HG02798 (cell line): ENCODE measurements around the gene PLEKHH1.
A peak's percentile ranks its signal among the peaks of the same experiment; 100 is the strongest.

ENCODE experiments used
- ATAC-seq: cut with Tn5 transposase; IDR thresholded peaks from one replicate; pipeline ENCODE4 v1.9.1; 2021; ENCODE audit warnings: mild to moderate bottlenecking; ENCODE audit not compliant: unreplicated experiment, poor library complexity

PLEKHH1 gene

DNA sequence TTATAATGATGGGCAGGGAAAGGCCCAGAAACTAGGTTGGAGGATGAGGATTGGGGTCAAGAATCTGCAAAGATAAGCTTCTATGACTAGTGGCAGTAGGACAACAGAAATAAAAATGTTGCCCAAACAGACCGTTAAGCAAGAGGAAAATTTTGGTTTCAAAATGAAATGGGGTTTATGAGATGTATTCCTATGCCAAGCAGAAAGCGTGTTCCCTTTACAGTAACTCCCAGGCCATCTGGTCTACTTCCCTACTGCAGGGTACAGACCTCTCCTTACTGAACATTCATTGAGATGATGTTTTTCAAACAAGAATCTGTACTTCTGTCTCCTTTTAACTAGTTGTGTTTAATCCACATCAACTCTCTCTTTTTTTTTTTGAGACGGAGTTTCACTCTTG, 24.1 kb upstream of the PLEKHH1 start:
- ATAC-seq, result no peak

DNA sequence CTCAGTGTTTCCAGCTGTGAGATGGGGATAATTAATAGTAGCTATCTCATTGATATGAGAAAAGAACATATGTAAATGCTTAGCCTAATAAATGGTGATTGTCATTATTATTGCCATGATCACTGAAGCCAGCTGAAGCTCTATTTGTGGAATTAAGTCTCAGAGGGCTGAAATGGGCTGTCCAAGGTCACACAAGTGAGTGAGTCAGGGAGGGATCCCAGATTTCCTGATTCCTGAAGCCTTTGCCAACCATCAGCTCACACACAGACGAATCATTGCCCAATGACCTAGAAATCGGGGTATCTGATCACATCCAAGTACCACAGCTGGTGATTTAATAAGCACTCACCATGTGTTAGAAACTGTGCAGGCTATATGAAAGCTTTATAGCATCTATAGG, 23.0 kb upstream of the PLEKHH1 start:
- ATAC-seq, result no peak

DNA sequence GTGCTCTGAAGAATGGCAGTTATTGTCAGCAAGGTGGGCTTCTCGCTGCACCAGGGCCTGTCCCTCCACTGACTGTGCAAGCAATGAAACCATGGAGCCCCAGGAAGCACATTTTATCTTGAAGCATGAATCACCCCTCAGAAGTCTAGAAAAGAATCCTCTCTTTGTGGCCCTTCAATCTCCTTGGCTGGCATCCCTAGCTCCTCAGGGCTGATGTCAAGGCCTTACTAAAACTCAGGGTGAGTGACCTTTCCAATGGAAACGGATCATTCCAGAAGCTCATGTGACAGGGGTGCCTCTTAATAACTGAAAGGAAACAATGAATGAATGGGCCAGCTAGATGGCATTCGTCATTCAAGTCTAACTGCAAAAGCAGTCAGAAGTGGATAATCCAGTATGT, 22.3 kb upstream of the PLEKHH1 start:
- no peak for ATAC-seq

DNA sequence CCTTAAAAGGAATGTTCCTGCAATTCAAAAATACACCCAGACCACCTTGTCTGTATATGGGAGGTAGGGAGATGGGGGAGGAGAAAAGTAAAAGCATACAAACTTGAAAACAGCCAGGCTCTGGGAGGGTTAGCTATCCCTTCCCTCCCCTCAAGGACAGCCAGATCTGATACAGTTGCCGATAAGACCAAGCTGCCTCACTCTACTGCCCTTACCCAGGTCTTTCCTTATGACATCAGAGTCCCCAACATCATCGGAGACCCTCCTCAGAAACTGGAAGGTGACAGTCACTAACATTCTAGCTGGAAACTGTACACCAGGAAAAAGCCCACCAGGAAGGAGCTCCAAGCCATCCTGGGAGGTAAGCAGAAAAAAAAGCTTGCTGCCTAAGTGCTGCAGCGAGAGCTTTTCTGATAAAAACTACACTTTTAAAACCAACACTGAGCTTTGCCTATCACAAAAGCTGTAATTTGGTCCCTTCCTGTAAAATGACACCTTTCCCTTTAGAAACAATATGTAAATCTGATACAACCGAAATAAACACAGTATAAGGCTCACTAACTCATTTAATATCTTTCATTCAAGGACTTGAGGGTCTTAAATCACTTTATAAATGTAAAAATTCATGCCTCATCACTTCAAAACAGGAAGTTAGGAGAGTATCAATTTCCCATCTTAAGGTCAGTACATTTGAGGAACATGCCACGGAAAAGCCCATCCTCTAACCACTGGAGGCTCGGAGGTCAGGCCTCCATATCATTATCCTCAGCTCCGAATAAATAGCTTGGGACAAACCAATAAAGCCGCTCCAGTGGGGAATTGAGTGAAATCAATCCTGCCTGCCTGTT, 20.4 kb upstream of the PLEKHH1 start:
- no peak for ATAC-seq

GRCh38 chr14:67513631-67514108, 19.4 kb upstream of the PLEKHH1 start:
- ATAC-seq, result no peak

- ATAC-seq, result no peak
Observed at GRCh38 chr14:67514203-67514607, 18.9 kb upstream of the PLEKHH1 start.

DNA sequence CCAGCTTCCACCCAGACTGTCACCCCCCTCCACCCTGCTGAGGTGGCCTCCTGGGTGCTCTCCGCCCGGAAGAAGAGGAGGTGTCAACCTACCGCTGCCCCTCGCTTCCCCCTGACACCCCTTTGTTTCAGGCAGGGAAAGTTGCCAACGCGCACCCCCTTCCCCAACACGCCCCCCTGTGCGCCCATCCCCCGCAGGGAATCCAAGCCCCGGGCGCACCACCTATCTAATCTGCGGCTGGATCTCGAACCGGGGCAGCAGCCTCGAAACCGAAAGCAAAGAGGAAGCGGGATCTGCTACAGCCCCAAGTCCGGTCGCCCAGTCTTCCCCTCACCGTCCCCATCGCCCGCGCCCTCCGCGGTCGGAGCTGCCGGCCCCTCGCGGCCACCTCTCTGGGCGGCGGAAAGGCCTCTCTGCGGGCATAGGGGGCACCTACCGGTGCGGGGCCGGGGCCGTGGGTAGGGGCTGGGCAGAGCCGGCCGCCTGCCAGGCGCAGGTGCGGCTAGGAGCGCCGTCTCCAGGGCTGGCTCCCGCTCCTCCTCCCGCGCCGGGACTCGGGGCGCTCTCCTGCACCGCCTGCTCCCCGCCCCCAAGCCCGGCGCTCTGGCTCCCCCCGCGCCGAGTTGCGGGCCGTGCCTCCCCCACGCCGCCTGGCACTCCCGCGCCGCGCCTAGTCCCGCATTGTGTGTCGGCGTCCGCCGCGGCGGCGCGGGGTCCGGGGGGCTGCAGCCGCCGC, 18.3 kb upstream of the PLEKHH1 start:
- ATAC-seq, result peak; percentile 37

GRCh38 chr14:67515386-67516079, 17.6 kb upstream of the PLEKHH1 start:
- peak; percentile 62 for ATAC-seq

- ATAC-seq, result no peak
Observed at GRCh38 chr14:67516676-67517075, 16.4 kb upstream of the PLEKHH1 start.

- no peak for ATAC-seq
Observed at GRCh38 chr14:67517083-67517482, 16.0 kb upstream of the PLEKHH1 start.

DNA sequence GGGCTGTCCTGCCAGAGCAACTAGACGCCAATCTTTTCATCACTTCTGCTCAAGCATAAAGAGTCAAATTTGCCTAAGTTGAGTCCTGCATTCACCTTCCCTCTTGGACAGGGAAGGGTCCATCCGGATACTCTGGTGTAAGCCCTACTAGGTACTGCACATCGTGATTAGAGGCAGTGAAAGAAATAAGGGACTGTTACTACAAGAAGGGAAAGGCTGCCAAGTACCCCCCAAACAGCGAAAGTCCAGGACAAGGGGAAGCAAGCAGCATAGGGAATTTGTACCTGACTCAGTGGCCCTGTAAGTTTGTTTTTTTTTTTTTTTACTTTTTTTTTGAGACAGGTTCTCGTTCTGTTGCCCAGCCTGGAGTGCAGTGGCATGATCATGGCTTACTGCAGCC, 13.7 kb upstream of the PLEKHH1 start:
- no peak for ATAC-seq

DNA sequence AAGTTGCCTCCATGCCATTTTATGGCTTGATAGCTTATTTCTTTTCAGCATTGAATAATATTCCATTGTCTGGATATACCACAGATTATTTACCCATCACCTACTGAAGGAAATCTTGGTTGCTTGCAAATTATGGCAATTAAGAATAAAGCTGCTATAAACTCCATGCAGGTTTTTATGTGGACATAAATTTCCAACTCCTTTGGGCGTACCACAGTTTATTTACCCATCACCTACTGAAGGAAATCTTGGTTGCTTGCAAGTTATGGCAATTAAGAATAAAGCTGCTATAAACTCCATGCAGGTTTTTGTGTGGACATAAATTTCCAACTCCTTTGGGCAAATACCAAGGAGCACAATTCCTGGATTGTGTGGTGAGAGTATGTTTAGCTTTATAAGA, 12.6 kb upstream of the PLEKHH1 start:
- no peak for ATAC-seq

DNA sequence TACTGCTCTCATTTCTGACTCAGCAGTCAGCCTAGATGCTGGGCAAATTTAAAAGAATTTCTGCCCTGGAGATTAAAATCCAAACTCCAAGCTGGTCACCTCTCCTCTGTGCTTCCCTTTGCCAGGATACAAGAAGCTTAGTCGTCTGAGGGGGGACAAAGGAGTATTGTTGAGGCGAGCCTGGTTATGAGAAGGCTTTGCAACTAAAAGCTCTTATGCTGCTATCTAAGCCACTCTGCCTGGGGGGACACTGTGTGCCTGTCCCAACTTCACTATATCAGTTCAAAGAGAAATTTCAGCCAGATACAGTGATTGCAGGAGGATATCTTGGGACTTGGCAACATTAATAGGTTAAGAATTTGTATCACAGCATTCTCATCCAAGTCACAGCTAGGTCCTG, 10.8 kb upstream of the PLEKHH1 start:
- ATAC-seq, result no peak

- ATAC-seq, result no peak
Observed at GRCh38 chr14:67523764-67524633, 9.1 kb upstream of the PLEKHH1 start.

GRCh38 chr14:67524634-67524963, 8.5 kb upstream of the PLEKHH1 start:
- no peak for ATAC-seq

DNA sequence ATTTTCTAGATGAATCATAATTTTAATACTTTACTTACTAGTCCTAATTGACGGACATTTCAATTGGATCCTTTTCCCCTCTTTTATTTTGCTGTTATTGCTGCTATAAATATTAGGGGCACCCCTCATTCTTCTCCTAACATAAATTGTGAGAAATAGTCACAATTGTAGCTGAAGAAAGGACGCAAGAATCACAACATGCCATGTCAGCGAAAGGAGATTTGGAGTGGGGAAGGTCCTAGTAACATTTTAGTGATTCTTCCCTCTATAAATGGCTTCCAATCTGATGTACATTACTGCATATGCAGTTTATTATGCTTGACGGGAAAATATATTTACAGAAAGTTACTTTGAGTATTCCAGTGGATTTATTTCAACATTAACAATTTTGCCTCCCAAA, 7.7 kb upstream of the PLEKHH1 start:
- ATAC-seq, result no peak

DNA sequence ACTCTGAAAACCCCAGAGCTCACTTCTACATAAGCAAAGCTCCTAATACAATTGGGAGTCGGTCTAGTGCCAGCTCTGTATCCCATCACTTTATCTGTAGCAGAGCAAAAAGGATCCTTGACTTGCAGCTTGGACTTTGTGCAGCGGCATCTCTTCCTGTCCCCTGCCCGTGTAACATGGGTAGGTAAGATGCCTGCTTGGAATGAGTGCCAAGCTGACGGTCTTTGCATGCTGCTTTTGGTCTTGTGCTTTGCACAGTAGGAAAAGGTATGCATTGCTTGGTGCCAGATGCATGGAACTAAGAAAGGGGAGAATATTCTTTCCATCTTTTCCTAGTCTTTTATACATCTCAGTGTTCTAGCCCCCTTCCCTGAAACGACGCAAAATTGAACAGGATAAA, 6.9 kb upstream of the PLEKHH1 start:
- ATAC-seq, result no peak

DNA sequence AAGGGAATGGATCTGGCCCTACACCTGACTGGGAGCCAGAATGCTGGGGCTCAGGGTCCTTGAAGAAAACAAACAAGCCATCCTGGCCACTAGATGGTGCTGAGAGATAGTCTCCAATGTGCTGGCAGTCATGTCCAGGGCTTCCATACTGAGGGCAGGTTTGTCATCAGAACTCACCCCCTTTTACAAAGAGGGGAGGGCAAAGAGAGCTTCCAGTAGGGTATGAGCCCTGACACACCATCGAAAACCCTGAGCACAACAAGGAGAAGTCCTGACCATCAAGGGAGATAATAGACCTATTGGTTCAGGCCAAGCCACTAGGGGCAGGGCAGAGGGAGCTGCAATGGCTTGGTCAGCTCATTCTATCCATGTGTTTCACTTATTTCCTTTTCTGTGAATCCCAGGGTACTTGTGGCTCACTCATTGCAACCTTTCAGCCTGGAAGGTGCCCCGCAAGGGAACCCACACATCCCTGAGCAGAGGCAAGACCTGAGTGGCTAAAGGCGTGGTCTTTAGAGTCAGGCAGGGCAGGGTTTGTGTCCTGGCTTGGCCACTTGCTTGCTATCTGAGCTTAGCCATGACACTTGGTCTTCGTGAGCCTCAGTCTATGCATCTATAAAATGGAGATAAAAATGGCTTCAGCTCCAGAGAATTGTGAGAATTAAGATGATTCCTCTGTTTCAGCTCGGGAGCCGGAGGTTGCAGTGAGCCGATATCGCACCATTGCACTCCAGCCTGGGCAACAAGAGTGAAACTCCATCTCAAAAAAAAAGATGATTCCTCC, 6.2 kb upstream of the PLEKHH1 start:
- ATAC-seq, result no peak

GRCh38 chr14:67527756-67528155, 5.3 kb upstream of the PLEKHH1 start:
- no peak for ATAC-seq
